HEK293 (cell line): ENCODE measurements around the gene ATF7IP2.

ENCODE experiments used
- CTCF ChIA-PET: fragments of 350-600 bp; formaldehyde crosslinking; extraction: SDS; loops from one replicate; lab custom pipeline; 2021; ENCODE audit warnings: antibody characterized with exemption; lab: Yijun Ruan, JAX
- POLR2A ChIA-PET: fragments of 300-600 bp; formaldehyde crosslinking; extraction: SDS; loops from one replicate; lab custom pipeline; 2020; ENCODE audit warnings: antibody characterized with exemption, inconsistent platforms; lab: Yijun Ruan, JAX
- H3K27ac ChIP-seq: fragments of 200-500 bp; sonication (Bioruptor generic); 2 replicates; pipeline ENCODE4 v1.5.1; 2014; ENCODE audit warnings: low read depth, low read length, control low read depth, inconsistent platforms; ENCODE audit errors: extremely low read depth
- H3K36me3 ChIP-seq, 2 experiments: fragments of 200-500 bp in 1 of 2; sonication (Bioruptor generic) in 1 of 2; 1 replicate in 1 of 2; 2 replicates in 1 of 2; pipeline ENCODE4 v1.5.1; 2014 to 2017; ENCODE audit warnings: inconsistent platforms in 2 of 2, low read length in 2 of 2; ENCODE audit not compliant: control insufficient read depth in 2 of 2, insufficient read depth in 1 of 2
- H3K4me1 ChIP-seq: fragments of 200-500 bp; sonication (Bioruptor generic); 2 replicates; pipeline ENCODE4 v1.5.1; 2014; ENCODE audit warnings: mild to moderate bottlenecking, low read length, inconsistent platforms; ENCODE audit not compliant: control insufficient read depth, insufficient read depth
- H3K4me3 ChIP-seq: 2 replicates; pipeline ENCODE4 v1.5.1; 2011; ENCODE audit warnings: low read depth, mild to moderate bottlenecking, control low read depth, low read length, moderate library complexity
- H3K9me3 ChIP-seq: fragments of 200-500 bp; sonication (Bioruptor generic); 2 replicates; pipeline ENCODE4 v1.5.1; 2014; ENCODE audit warnings: low read depth, low read length, inconsistent platforms; ENCODE audit not compliant: control insufficient read depth, insufficient read depth
- BCL6B ChIP-seq: fragments of 450-650 bp; formaldehyde crosslinking; IDR thresholded peaks from 2 replicates; pipeline ENCODE4 v1.5.1; 2017; ENCODE audit warnings: missing biosample characterization, missing genetic modification characterization
- HOXA7 ChIP-seq: sonication (generic); formaldehyde crosslinking; IDR thresholded peaks from 2 replicates; pipeline ENCODE4 v1.8.1; 2022; ENCODE audit warnings: missing genetic modification reagents, borderline replicate concordance
- KLF10 ChIP-seq: fragments of 450-650 bp; IDR thresholded peaks from 2 replicates; pipeline ENCODE4 v1.5.1; 2018; ENCODE audit warnings: missing biosample characterization, mild to moderate bottlenecking, missing genetic modification characterization
- OSR2 ChIP-seq: fragments of 450-650 bp; formaldehyde crosslinking; IDR thresholded peaks from 2 replicates; pipeline ENCODE4 v1.5.1; 2016; ENCODE audit warnings: missing biosample characterization, missing genetic modification characterization
- ZEB2 ChIP-seq: fragments of 450-650 bp; formaldehyde crosslinking; IDR thresholded peaks from 2 replicates; pipeline ENCODE4 v1.5.1; 2016; ENCODE audit warnings: missing biosample characterization, missing genetic modification characterization
- ZIC2 ChIP-seq: fragments of 450-650 bp; formaldehyde crosslinking; IDR thresholded peaks from 2 replicates; pipeline ENCODE4 v1.5.1; 2016; ENCODE audit warnings: missing biosample characterization, missing genetic modification characterization
- ZNF112 ChIP-seq: fragments of 450-650 bp; formaldehyde crosslinking; IDR thresholded peaks from 2 replicates; pipeline ENCODE4 v1.5.0; 2017; ENCODE audit warnings: missing biosample characterization, missing genetic modification characterization
- ZNF121 ChIP-seq: fragments of 450-650 bp; formaldehyde crosslinking; IDR thresholded peaks from 2 replicates; pipeline ENCODE4 v1.5.1; 2016; ENCODE audit warnings: missing biosample characterization, missing genetic modification characterization
- ZNF138 ChIP-seq: fragments of 450-650 bp; formaldehyde crosslinking; IDR thresholded peaks from 2 replicates; pipeline ENCODE4 v1.5.1; 2016; ENCODE audit warnings: missing biosample characterization, missing genetic modification characterization, borderline replicate concordance
- ZNF223 ChIP-seq: fragments of 450-650 bp; formaldehyde crosslinking; IDR thresholded peaks from 2 replicates; pipeline ENCODE4 v1.5.1; 2016; ENCODE audit warnings: missing biosample characterization, missing genetic modification characterization
- ZNF366 ChIP-seq: fragments of 450-650 bp; formaldehyde crosslinking; conservative IDR thresholded peaks from 2 replicates; pipeline ENCODE4 v1.5.1; 2016; ENCODE audit warnings: missing biosample characterization, missing genetic modification characterization
- ZNF404 ChIP-seq: fragments of 450-650 bp; formaldehyde crosslinking; IDR thresholded peaks from 2 replicates; pipeline ENCODE4 v1.5.1; 2017; ENCODE audit warnings: missing biosample characterization, missing genetic modification characterization
- ZNF449 ChIP-seq: fragments of 450-650 bp; formaldehyde crosslinking; IDR thresholded peaks from 2 replicates; pipeline ENCODE4 v1.5.1; 2017; ENCODE audit warnings: missing biosample characterization, mild to moderate bottlenecking, missing genetic modification characterization, moderate library complexity
- ZNF530 ChIP-seq: fragments of 450-650 bp; formaldehyde crosslinking; IDR thresholded peaks from 2 replicates; pipeline ENCODE4 v1.5.1; 2016; ENCODE audit warnings: low read depth, missing biosample characterization, missing genetic modification characterization
- ZNF549 ChIP-seq: fragments of 450-650 bp; IDR thresholded peaks from 2 replicates; pipeline ENCODE4 v1.5.1; 2018; ENCODE audit warnings: missing biosample characterization, missing genetic modification characterization, mild to moderate bottlenecking, inconsistent platforms, moderate library complexity
- ZNF561 ChIP-seq: fragments of 450-650 bp; IDR thresholded peaks from 2 replicates; pipeline ENCODE4 v1.5.1; 2018; ENCODE audit warnings: missing biosample characterization, missing genetic modification characterization, borderline replicate concordance
- ZNF571 ChIP-seq: fragments of 450-650 bp; formaldehyde crosslinking; IDR thresholded peaks from 2 replicates; pipeline ENCODE4 v1.5.0; 2017; ENCODE audit warnings: missing biosample characterization, missing genetic modification characterization
- ZNF596 ChIP-seq: fragments of 450-650 bp; IDR thresholded peaks from 2 replicates; pipeline ENCODE4 v1.5.0; 2018; ENCODE audit warnings: missing biosample characterization, mild to moderate bottlenecking, missing genetic modification characterization, moderate library complexity
- ZNF621 ChIP-seq: fragments of 450-650 bp; formaldehyde crosslinking; IDR thresholded peaks from 2 replicates; pipeline ENCODE4 v1.5.1; 2017; ENCODE audit warnings: missing biosample characterization, missing genetic modification characterization
- ZNF768 ChIP-seq: fragments of 450-650 bp; formaldehyde crosslinking; IDR thresholded peaks from 2 replicates; pipeline ENCODE4 v1.5.1; 2018; ENCODE audit warnings: missing biosample characterization, mild to moderate bottlenecking, missing genetic modification characterization
- ZSCAN5A ChIP-seq: fragments of 450-650 bp; formaldehyde crosslinking; IDR thresholded peaks from 2 replicates; pipeline ENCODE4 v1.5.1; 2016; ENCODE audit warnings: missing biosample characterization, missing genetic modification characterization
- TF ChIP-seq, protein P1 (sequence below): fragments of 450-650 bp; formaldehyde crosslinking; IDR thresholded peaks from 2 replicates; pipeline ENCODE4 v1.5.1; 2017; ENCODE audit warnings: missing biosample characterization, missing genetic modification characterization
- TF ChIP-seq, protein P2 (sequence below): fragments of 450-650 bp; formaldehyde crosslinking; IDR thresholded peaks from 2 replicates; pipeline ENCODE4 v1.5.1; 2016; ENCODE audit warnings: missing biosample characterization, missing genetic modification characterization
- TF ChIP-seq, protein P3 (sequence below): fragments of 450-650 bp; formaldehyde crosslinking; IDR thresholded peaks from 2 replicates; pipeline ENCODE4 v1.5.1; 2017; ENCODE audit warnings: missing biosample characterization, missing genetic modification characterization

Gene ATF7IP2

DNA sequence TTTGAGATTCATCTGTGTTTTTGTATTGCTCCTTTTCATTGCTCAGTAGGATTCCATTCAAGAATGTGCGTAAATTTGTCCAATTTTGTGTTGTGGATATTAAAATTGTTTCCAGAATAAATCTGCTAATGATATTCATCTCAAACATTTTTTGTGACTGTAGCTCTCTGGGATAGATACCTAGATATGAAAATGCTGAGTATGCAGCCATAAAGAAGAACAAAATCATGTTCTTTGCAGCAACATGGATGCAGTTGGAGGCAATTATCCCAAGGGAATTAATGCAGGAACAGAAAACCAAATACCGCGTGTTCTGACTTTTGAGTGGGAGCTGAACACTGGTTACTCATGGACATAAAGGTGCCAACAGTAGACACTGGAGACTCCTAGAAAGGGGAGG lies 40.2 kb upstream of the ATF7IP2 start:
- no peaks in the 10 kb centered on the region for H3K36me3 ChIP-seq
- ChIA-PET POLR2A (no interaction called here), CTCF (no interaction called here)
- TF ChIP-seq ZEB2 (tag by site-specific recombination) (no peak), ZSCAN5A (no peak), ZNF138 (no peak)
- no peaks in the 10 kb centered on the region for H3K4me1 ChIP-seq
- no peak overlapping the region for H3K4me3 ChIP-seq
- no peak overlapping the region for H3K27ac ChIP-seq
- H3K9me3 ChIP-seq: no peaks in the 10 kb centered on the region

- H3K9me3 ChIP-seq: no peaks in the 10 kb centered on the region
- H3K36me3 ChIP-seq: no peaks in the 10 kb centered on the region
- no peak overlapping the region for H3K27ac ChIP-seq
- H3K4me1 ChIP-seq: no peaks in the 10 kb centered on the region
- POLR2A ChIA-PET: no interaction called here
- H3K4me3 ChIP-seq: no peak overlapping the region
- CTCF ChIA-PET: no interaction called here
- TF ChIP-seq, protein P1, sequence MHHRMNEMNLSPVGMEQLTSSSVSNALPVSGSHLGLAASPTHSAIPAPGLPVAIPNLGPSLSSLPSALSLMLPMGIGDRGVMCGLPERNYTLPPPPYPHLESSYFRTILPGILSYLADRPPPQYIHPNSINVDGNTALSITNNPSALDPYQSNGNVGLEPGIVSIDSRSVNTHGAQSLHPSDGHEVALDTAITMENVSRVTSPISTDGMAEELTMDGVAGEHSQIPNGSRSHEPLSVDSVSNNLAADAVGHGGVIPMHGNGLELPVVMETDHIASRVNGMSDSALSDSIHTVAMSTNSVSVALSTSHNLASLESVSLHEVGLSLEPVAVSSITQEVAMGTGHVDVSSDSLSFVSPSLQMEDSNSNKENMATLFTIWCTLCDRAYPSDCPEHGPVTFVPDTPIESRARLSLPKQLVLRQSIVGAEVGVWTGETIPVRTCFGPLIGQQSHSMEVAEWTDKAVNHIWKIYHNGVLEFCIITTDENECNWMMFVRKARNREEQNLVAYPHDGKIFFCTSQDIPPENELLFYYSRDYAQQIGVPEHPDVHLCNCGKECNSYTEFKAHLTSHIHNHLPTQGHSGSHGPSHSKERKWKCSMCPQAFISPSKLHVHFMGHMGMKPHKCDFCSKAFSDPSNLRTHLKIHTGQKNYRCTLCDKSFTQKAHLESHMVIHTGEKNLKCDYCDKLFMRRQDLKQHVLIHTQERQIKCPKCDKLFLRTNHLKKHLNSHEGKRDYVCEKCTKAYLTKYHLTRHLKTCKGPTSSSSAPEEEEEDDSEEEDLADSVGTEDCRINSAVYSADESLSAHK (tag by site-specific recombination): no peak
- no peak for TF ChIP-seq ZNF596 (tag by site-specific recombination)
- no peak for TF ChIP-seq KLF10 (tag by site-specific recombination)
- TF ChIP-seq ZNF404 (tag by site-specific recombination): no peak
Observed at GRCh38 chr16:10349851-10350250, 36.0 kb upstream of the ATF7IP2 start.

DNA sequence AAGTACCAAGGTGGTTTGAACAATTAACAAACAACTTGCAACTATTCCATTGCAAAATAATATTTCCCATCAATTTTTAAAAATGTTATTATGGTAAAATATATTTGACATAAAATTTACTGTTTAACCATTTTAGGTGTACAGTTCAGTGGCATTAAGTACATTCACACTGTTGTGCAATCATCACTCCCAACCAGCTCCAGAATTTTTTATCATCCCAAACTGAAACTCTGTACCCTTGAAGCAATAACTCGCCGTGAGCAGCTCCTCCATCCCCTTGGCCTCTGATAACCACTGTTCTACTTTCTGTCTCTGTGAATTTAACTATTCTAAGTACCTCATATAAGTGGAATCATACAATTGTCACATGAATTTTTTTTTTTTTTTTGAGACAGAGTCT lies 33.6 kb upstream of the ATF7IP2 start:
- POLR2A ChIA-PET: no interaction called here
- CTCF ChIA-PET: no interaction called here
- Histone ChIP-seq H3K27ac (no peak overlapping the region), H3K4me3 (no peak overlapping the region), H3K4me1 (no peaks in the 10 kb centered on the region)
- TF ChIP-seq ZNF112 (tag by site-specific recombination) (no peak), ZNF366 (tag by site-specific recombination) (no peak), OSR2 (tag by site-specific recombination) (no peak), ZNF530 (no peak), ZNF561 (tag by site-specific recombination) (no peak), ZNF549 (tag by site-specific recombination) (no peak), ZNF621 (no peak), HOXA7 (CRISPR knock-in tag) (no peak), ZNF223 (tag by site-specific recombination) (no peak), ZNF449 (tag by site-specific recombination) (no peak), BCL6B (tag by site-specific recombination) (no peak), ZNF121 (tag by site-specific recombination) (no peak), ZNF571 (tag by site-specific recombination) (no peak), ZNF768 (tag by site-specific recombination) (no peak), ZIC2 (tag by site-specific recombination) (no peak)
- TF ChIP-seq, protein P2, sequence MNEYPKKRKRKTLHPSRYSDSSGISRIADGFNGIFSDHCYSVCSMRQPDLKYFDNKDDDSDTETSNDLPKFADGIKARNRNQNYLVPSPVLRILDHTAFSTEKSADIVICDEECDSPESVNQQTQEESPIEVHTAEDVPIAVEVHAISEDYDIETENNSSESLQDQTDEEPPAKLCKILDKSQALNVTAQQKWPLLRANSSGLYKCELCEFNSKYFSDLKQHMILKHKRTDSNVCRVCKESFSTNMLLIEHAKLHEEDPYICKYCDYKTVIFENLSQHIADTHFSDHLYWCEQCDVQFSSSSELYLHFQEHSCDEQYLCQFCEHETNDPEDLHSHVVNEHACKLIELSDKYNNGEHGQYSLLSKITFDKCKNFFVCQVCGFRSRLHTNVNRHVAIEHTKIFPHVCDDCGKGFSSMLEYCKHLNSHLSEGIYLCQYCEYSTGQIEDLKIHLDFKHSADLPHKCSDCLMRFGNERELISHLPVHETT (tag by site-specific recombination): no peak
- TF ChIP-seq, protein P3, sequence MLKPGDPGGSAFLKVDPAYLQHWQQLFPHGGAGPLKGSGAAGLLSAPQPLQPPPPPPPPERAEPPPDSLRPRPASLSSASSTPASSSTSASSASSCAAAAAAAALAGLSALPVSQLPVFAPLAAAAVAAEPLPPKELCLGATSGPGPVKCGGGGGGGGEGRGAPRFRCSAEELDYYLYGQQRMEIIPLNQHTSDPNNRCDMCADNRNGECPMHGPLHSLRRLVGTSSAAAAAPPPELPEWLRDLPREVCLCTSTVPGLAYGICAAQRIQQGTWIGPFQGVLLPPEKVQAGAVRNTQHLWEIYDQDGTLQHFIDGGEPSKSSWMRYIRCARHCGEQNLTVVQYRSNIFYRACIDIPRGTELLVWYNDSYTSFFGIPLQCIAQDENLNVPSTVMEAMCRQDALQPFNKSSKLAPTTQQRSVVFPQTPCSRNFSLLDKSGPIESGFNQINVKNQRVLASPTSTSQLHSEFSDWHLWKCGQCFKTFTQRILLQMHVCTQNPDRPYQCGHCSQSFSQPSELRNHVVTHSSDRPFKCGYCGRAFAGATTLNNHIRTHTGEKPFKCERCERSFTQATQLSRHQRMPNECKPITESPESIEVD (tag by site-specific recombination): no peak
- TF ChIP-seq, all 188 proteins: peak for 0
- Histone ChIP-seq H3K36me3 (no peaks in the 10 kb centered on the region), H3K9me3 (no peaks in the 10 kb centered on the region)
